K562 (cell line): ENCODE data around the gene ISY1. TPM values are rescaled to one million over a fixed set of nuclear protein-coding genes. Genes with fewer than 3 reads are reported as not detected.

ENCODE experiments used
- ATAC-seq: fragments of 200-7000 bp; cut with Tn5 transposase; 3 replicates; pipeline ENCODE4 v1.9.1; 2020; ENCODE audit warnings: moderate library complexity
- BruUV-seq: library from RNA; stranded (reverse); fragments of 400-500 nt; replicated peaks from 2 replicates; lab custom pipeline; 2021; lab: Mats Ljungman, UMichigan
- CTCF ChIA-PET: fragments of 300-600 bp; formaldehyde crosslinking; extraction: SDS; loops from one replicate; lab custom pipeline; 2021; ENCODE audit warnings: low intra/inter-chr PET ratio; lab: Yijun Ruan, JAX
- POLR2A ChIA-PET: fragments of 300-600, 350-650 bp; sonication (Branson Sonifier 250); formaldehyde crosslinking; extraction: SDS; loops from one replicate; lab custom pipeline; 2021; ENCODE audit warnings: antibody characterized with exemption, inconsistent platforms; lab: Yijun Ruan, JAX
- DNase-seq, 4 experiments: peaks; one replicate each; pipeline versions ENCODE4 v3.0.0 to v3.0.0-alpha.2; 2011 to 2018; ENCODE audit warnings: low spot score in 3 of 4, mixed read lengths in 3 of 4; ENCODE audit errors: extremely low read depth in 1 of 4
- FAIRE-seq: peaks from 2 replicates; lab custom pipeline; 2011; peaks lifted over from hg19 to GRCh38; lab: Jason Lieb, UNC
- H2AFZ ChIP-seq: 2 replicates; pipeline ENCODE4 v1.6.0; 2011; ENCODE audit warnings: low read depth, low read length, control low read depth, inconsistent platforms
- H3K27ac ChIP-seq: fragments of 200-600 bp; 3 replicates; pipeline ENCODE4 v1.8.0; 2011; ENCODE audit warnings: low read depth, mild to moderate bottlenecking, control low read depth, inconsistent platforms, low read length, moderate library complexity, mixed read lengths; ENCODE audit errors: extremely low read depth
- H3K27me3 ChIP-seq, 2 experiments: fragments of 300-600 bp in 1 of 2; 2 replicates in 1 of 2; 3 replicates in 1 of 2; pipeline versions ENCODE4 v1.6.0 to v1.8.0; 2011; ENCODE audit warnings: inconsistent platforms in 2 of 2, low read length in 2 of 2, mild to moderate bottlenecking in 1 of 2, mixed read lengths in 1 of 2, moderate library complexity in 1 of 2; ENCODE audit not compliant: control insufficient read depth in 2 of 2, insufficient read depth in 2 of 2
- H3K36me3 ChIP-seq: fragments of 300-600 bp; 3 replicates; pipeline ENCODE4 v1.8.0; 2011; ENCODE audit warnings: mild to moderate bottlenecking, low read length, inconsistent platforms; ENCODE audit not compliant: control insufficient read depth, insufficient read depth
- H3K4me1 ChIP-seq, 2 experiments: fragments of 200-600 bp in 1 of 2; replicated peaks in 1 of 2; 2 replicates in 1 of 2; 3 replicates in 1 of 2; pipeline versions ENCODE4 v1.5.1 to v1.8.0; 2011; ENCODE audit warnings: inconsistent platforms in 2 of 2, low read length in 2 of 2, mild to moderate bottlenecking in 1 of 2, mixed read lengths in 1 of 2, moderate library complexity in 1 of 2; ENCODE audit not compliant: control insufficient read depth in 2 of 2, insufficient read depth in 2 of 2
- H3K4me2 ChIP-seq: 2 replicates; pipeline ENCODE4 v1.6.1; 2011; ENCODE audit warnings: low read length, control low read depth, inconsistent platforms, mixed read lengths; ENCODE audit not compliant: insufficient read depth
- H3K4me3 ChIP-seq: fragments of 200-600 bp; sonication (generic), shearing (Covaris generic); 2 replicates; pipeline ENCODE4 v1.5.1; 2016; ENCODE audit warnings: control low read depth, inconsistent platforms
- H3K79me2 ChIP-seq: fragments of 200-600 bp; 3 replicates; pipeline ENCODE4 v1.8.0; 2011; ENCODE audit warnings: low read length, inconsistent platforms; ENCODE audit not compliant: control insufficient read depth, insufficient read depth
- H3K9ac ChIP-seq, 2 experiments: 2 replicates each; pipeline versions ENCODE4 v1.6.0 to v1.6.1; 2011; ENCODE audit warnings: low read depth in 2 of 2, low read length in 2 of 2, control low read depth in 1 of 2, inconsistent platforms in 1 of 2, mild to moderate bottlenecking in 1 of 2, mixed read lengths in 1 of 2; ENCODE audit not compliant: insufficient read depth in 1 of 2
- H3K9me1 ChIP-seq: one replicate; pipeline ENCODE4 v1.6.0; 2011; ENCODE audit warnings: inconsistent platforms, mild to moderate bottlenecking, low read length, moderate library complexity; ENCODE audit not compliant: control insufficient read depth, insufficient read depth
- H3K9me3 ChIP-seq: replicated peaks from 2 replicates; pipeline ENCODE4 v1.5.1; 2011; ENCODE audit warnings: low read depth, low read length, inconsistent platforms; ENCODE audit not compliant: control insufficient read depth, insufficient read depth
- H4K20me1 ChIP-seq: replicated peaks from 2 replicates; pipeline ENCODE4 v1.6.1; 2011; ENCODE audit warnings: low read length, inconsistent platforms, mixed read lengths; ENCODE audit not compliant: control insufficient read depth, insufficient read depth
- CHCHD3 ChIP-seq: fragments of 250-450 bp; sonication (Bioruptor Pico); IDR thresholded peaks from 2 replicates; pipeline ENCODE4 v2.1.2; 2022; ENCODE audit warnings: mild to moderate bottlenecking
- MECOM ChIP-seq: fragments of 250-450 bp; sonication (Bioruptor Pico); IDR thresholded peaks from 2 replicates; pipeline ENCODE4 v1.8.0; 2022; ENCODE audit warnings: inconsistent platforms
- WGBS: fragments of 100-300 bp; shearing (Covaris generic); methylation state at CpG from one replicate; pipeline ENCODE4 v1.1.6; 2016; ENCODE audit warnings: low coverage, mixed read lengths; ENCODE audit not compliant: insufficient coverage; ENCODE audit errors: missing lambda C conversion rate; 5-methylcytosine and 5-hydroxymethylcytosine counted together
- in situ Hi-C: fragments of 300-500 bp; cut with MboI; formaldehyde crosslinking; loops from 4 replicates; pipeline ENCODE4 v1.15.0; 2018; ENCODE audit warnings: inconsistent platforms, mixed read lengths
- intact Hi-C: fragments of 100-400 bp; cut with micrococcal nuclease; formaldehyde crosslinking; loops from 2 replicates; pipeline ENCODE4 v1.14.2; 2022
- polyA plus RNA-seq, 8 experiments: library from polyadenylated mRNA; depleted of rRNA in 4 of 8; stranded (reverse) in 5 of 8; unstranded in 3 of 8; fragments of >200 nt; fragmentation: Nextera tagmentation in 2 of 8; fragmentation: Illumina TruSeq in 1 of 8; extraction: Ambion mirVana in 2 of 8; extraction: Trizol in 1 of 8; gene quantifications; 2 replicates each; pipeline versions ENCODE4 v1.2.1 to v1.2.3, GENCODE V29; 2011 to 2014; ENCODE audit warnings: inconsistent platforms in 1 of 8, missing spikeins in 1 of 8
- total RNA-seq, 7 experiments: library from RNA; depleted of rRNA in 6 of 7; stranded (reverse); fragments of >200 nt in 6 of 7; fragmentation: Illumina TruSeq in 2 of 7; extraction: Trizol in 2 of 7; gene quantifications; 2 replicates each; pipeline versions ENCODE4 v1.2.1 to v1.2.3, GENCODE V29; 2011 to 2021; ENCODE audit warnings: low replicate concordance in 1 of 7
- TF ChIP-seq, protein P1 (sequence below): fragments of 250-450 bp; sonication (Bioruptor Pico); IDR thresholded peaks from 2 replicates; pipeline ENCODE4 v1.5.0; 2020; ENCODE audit warnings: mild to moderate bottlenecking

The ISY1 gene
- total and polyA plus RNA-seq, 9 of the 15 experiments (the other 6 are each of a cell fraction or from before 2014, with no cell fraction given), result 23.5 to 50.0 (median 32.9) TPM

GRCh38 chr3:129084501-129084900 is 76.4 kb downstream of the ISY1 start:
- in situ Hi-C loops, result loop anchor here (10.0 kb wide), 1 partner anchor 110 kb away; no protein-coding TSS in a partner anchor
- Histone ChIP-seq H3K36me3 (no peaks in the 10 kb centered on the region), H3K4me2 (no peak overlapping the region), H3K9ac (no peak overlapping the region), H3K9me1 (no peaks in the 10 kb centered on the region), H3K4me1 (peaks cover 6 to 10% of the 10 kb centered on the region in 2 experiments; a peak in 4 of 5 replicates), H4K20me1 (no peaks in the 10 kb centered on the region), H3K27me3 (no peaks in the 10 kb centered on the region), H3K4me3 (no peak overlapping the region), H3K27ac (no peak overlapping the region), H3K9me3 (no peaks in the 10 kb centered on the region), H3K79me2 (no peaks in the 10 kb centered on the region), H2AFZ (no peak overlapping the region)
- no peak for DNase-seq
- intact Hi-C loops, result loop anchor here (5.0 to 10.0 kb wide), 2 partner anchors 60 to 112 kb away; no protein-coding TSS in a partner anchor
- ChIA-PET POLR2A (interaction anchor here (0.6 kb wide), 1 partner anchor 39 kb away, joined by 3 read pairs; no protein-coding TSS in a partner anchor), CTCF (no interaction called here)
- BruUV-seq, result no TSS peak
- no peak for ATAC-seq
- TF ChIP-seq MECOM (CRISPR knock-in tag) (no peak), CHCHD3 (CRISPR knock-in tag) (no peak)
- WGBS, result 49% methylated on average over 4 of the region's 6 CpGs
- no peak for FAIRE-seq

- in situ Hi-C loops (loop anchor here (10.0 kb wide), 1 partner anchor 107 kb away; no protein-coding TSS in a partner anchor), intact Hi-C loops (loop anchor here (5.0 to 10.0 kb wide), 2 partner anchors 57 to 110 kb away; no protein-coding TSS in a partner anchor)
- Histone ChIP-seq H3K9ac (peak overlapping the region in 1 of 2 experiments; percentile 79; a peak in 1 of 4 replicates), H3K4me1 (peaks cover 6 to 10% of the 10 kb centered on the region in 2 experiments; a peak in 4 of 5 replicates), H3K9me1 (no peaks in the 10 kb centered on the region), H3K4me3 (no peak overlapping the region), H3K9me3 (no peaks in the 10 kb centered on the region), H3K27ac (peak overlapping the region; percentile 22; the same call in 1 of the 3 replicates), H4K20me1 (no peaks in the 10 kb centered on the region), H3K4me2 (peak overlapping the region; percentile 60), H2AFZ (peak overlapping the region; percentile 89), H3K27me3 (no peaks in the 10 kb centered on the region), H3K79me2 (no peaks in the 10 kb centered on the region), H3K36me3 (no peaks in the 10 kb centered on the region)
- DNase-seq (no peak), ATAC-seq (no peak; the same call in 2 of the 3 replicates), FAIRE-seq (no peak)
- 35% methylated on average over 9 of the region's 9 CpGs for WGBS
- POLR2A ChIA-PET, result interaction anchor here (0.6 kb wide), 2 partner anchors 81 to 130 kb away, joined by 3 read pairs; partner anchors contain the start of gene EFCC1
- CTCF ChIA-PET, result no interaction called here
- no TSS peak for BruUV-seq
- TF ChIP-seq, protein P1, sequence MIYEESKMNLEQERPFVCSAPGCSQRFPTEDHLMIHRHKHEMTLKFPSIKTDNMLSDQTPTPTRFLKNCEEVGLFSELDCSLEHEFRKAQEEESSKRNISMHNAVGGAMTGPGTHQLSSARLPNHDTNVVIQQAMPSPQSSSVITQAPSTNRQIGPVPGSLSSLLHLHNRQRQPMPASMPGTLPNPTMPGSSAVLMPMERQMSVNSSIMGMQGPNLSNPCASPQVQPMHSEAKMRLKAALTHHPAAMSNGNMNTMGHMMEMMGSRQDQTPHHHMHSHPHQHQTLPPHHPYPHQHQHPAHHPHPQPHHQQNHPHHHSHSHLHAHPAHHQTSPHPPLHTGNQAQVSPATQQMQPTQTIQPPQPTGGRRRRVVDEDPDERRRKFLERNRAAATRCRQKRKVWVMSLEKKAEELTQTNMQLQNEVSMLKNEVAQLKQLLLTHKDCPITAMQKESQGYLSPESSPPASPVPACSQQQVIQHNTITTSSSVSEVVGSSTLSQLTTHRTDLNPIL (CRISPR knock-in tag), result no peak
Measured at GRCh38 chr3:129082026-129082425, 78.8 kb downstream of the ISY1 start.
